Left hindlimb (tissue), 1 donor: ENCODE data around the gene SPOCK2.
A peak's percentile ranks its signal among the peaks of the same experiment; 100 is the strongest.

Experiments
- DNase-seq: peaks from one replicate; pipeline ENCODE4 v3.0.0-alpha.2; 2018

SPOCK2 gene

DNA sequence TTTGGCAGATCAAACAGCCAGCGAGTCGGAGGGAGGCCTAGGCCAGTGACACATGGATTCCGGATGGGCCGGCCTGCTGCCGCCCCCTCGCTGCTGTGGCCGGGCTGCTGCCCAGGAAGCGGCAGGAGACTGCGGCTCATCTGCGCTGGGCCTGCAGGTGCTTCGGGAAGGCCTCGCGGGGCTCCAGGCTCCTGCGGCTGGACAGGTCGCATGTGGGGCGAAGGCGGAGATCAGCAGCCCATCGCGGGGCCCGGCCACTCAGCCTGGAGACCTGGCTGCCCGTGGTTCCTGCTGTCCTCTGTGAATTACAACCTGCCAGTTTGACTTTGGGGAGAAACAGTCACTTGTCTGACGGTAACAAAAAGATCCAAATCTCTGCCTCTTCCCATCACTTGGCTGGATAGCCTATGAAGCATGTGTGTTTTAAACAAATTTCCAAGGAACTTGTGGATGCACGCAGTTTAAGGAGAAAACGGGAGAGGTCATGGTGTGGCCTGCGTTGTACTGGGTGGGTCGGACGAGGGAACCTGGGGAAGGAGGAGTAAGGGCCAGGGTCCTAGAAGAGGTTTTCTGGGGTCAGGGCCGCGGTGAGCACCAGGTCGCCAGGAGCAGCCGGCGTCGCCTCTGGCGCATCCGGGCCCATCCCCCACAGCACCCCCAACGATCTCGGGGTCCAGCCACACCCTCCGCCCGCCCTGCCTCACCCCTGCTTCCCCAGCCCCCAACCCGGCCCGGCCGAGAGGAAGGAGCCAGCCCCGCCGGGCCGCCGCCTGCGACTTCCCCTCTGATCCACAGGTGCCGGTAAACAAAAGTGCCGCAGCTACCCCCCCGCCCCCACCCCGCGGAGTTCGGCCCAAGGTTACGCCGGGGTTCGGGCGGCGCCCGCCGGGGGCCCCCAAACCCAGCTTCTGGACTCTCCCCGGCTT is 1.6 kb downstream of the SPOCK2 start:
- DNase-seq, result no peak

DNA sequence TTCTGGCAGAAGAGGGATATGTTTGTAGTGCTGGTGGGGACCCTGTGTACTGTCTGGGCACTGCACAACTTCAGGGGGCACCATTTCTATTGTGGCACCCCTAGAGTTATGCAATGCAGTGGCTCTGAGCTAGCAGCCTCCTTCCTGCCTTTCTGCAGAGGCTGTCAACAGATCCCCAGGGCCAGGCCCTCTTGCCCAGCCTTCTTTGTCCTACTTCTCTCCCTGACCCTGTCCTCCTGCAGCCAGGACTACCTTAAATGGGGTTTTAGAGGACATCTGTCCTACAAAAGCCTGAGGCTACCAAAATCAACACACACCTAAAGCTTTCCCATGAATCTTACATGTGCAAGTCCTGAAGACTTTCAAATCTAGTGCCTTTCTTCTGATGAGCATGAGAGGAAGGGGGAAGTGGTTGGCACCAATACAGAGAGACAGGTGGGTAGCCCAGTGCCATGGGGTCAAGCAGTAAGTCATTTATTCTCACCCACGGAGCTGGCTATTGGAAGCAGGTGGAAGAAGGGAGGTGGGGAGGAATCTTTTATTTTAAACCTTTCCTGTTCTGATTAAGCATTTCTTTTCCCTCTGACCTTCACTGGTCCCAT is 2.4 kb downstream of the SPOCK2 start:
- DNase-seq, result no peak

DNA sequence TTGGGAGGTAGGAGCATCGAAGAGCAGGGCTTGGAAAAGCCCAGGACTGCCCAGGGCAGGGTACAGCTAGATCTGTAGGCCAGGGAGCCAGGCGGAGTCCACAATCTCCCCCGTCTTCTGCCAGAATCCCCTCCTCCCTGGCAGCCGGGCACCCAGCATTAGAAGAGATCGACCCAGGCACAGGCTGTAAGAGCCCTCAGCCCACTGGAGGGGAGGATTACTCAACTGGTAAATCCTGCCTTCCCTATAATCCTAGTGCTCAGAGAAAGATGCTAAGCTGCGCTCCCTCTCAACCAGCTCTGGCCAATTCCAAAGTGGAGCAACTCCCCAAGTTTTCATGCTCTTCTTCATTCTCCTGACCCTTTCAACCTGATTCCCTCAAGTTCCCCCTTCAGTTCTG is 3.2 kb downstream of the SPOCK2 start:
- no peak for DNase-seq

DNA sequence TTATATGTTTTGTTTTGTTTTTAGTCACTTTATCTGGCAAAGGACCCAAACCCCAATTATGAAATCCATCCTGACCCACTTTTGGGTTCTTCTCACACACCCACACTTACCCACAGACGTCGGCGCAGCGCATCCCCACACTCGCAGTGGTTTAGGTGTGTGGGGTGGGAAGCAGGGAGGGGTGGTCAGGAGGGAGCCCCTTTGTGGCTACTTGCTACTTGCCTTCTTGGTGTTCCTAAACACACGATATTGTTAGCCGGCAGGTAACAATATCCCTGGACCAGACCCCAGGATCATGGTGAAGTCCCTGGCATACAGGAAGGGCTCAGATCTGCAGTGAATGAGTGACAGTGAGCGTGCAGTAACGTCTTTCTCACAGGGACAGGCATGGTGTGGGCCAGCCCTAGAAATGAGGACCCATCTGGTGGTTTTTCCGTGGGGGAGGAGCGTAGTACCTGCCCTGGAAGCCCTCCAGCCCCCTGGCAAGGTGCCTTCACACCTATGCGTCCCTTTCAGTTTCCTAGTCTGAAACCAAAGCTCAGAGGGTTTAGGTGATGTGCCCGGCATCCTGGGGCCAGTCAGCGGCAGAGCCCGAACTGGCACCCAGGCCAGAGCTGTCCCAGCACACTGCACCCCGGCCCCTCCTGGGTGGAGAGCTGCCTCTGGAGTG is 4.4 kb downstream of the SPOCK2 start:
- no peak for DNase-seq

DNA sequence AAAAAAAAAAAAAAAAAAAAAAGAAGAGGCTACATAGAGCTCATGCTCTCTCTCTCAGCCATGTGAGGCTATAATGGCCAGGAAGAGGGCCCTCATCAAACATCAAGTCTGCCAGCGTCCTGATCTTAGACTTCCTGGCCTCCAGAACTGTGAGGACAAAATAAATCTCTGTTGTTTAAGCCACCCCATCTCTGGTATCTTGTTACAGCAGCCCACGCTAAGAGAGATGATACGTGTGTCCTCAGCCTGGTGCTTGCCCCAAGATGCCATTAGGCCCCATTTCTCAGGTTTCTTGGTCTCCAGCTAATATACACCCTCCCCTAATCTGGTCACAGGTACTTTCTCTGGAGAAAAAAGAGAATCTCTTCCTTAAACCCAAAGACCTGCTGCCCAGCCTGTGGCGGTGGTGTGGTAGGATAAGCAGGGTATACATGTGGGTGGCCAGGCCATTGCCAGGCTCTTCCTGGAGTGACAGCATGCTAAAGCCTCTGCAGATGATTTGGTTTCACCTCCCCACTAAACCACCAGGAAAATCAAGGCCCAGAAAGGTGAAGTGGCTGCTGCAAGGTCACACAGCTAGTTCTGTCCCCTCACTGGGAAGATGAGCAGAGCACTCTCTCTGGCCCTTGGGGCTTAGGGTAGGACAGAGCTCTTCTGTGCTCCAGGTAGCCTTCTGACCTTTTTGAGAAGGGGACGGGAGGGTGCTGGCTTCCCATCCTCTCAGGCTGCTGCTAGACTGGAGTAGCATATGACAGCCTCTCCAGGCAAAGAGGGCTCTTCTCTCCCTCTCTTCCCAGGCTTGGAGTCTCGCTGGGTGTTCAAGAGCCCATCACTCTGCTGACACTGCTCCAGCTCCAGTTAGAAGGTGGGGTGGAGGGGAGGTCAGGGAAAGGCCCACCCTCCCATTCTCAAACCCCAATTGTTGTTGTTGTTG is 5.2 kb downstream of the SPOCK2 start:
- DNase-seq, result no peak

DNA sequence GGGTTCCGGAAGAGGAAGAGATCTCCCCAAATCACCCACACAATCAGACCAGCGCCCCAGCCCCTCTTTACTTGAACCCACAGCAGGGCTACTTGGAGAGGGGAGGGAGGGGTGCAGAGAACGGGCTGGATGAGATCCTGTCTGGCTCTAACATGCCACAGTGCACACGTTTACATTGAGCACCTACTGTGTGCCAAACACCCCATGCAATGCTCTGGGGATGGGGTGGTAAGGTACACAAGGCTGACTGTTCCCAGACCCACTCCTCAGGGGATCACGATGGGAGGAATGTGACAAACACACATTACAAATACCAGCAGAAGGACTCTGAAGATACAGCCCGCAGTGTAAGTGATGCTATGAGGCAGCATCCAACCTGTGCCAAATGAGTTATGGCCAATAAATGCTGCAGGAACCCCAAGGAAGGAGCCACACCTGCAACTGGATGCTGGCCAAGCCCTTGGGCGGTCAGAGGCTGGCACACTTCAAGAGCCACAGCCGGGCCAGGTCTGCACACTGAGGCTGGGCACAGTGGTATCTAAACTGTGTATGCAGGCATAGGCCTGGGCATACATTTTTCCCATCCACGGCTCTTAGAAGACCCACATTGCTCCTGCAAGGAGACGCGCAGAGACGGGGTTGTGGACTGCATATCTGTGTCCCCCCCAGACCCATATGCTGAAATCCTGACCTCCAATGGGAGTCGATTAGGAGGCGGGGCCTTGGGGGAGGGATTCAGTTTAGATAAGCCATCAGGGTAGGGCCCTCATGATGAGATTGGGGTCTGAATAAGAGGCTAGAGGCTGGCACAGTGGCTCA is 6.4 kb downstream of the SPOCK2 start:
- DNase-seq, result no peak

DNA sequence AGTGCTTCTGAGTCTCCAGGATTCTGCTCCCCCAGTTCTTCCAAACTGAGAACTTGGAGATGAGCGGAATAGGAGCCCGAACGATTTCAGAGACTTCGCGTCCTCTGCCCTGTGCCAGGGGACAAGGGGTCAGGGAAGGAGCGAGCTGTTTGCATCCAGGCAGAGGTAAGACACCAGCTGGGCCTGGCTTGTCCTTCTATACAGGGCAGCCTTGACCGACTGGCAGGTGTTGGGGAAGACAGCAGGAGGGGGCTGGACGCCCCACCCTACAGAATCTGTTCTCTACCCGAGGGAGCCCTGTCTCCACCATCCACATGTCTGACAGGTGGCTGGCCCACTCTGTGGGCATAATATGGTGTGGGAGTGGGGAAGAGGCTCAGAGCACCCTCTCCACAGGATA is 7.1 kb downstream of the SPOCK2 start:
- DNase-seq, result no peak

DNA sequence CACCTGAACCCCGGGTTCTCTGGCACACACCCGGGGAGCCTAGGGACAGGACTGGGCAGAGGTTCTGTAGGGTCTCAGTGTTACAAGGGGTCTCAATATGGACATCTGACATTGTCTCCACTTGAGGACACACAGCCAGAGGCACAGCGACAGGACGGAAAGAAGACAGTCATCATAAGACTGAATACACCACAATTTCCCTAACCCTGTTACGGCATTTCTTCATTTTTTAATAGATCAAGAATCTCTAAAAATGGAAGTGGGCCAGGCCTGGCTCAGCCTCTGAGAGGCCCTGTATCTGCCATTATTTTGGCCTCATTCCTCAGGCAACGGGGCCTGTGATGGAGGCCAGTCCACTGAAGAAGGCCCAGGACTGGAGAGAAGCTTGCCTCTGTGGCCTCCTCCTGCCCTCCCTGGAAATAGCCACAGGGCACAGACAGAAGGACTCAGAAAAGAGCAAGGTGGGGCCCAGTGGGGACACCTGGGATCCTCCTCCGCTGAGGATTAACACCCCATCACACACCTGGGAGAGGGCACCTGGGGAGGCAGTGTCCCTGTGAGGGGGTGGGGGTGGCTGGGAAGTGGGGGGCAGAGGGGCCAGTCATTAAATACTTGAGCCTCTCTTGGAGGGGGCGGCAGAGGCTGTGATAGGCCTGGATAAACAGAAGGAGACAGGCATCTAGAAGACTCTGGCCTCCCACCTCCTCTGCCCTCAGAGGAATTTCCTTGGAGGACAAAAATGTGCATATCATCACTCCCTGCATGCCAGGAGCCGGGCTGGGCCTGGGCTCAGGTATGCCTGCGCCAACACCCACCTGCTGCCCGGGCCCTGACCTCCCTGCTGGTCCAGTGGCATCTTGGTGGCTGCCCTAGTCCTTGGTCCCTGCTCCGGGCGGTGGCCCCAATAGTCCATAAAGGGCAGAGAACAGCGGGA is 8.0 kb downstream of the SPOCK2 start:
- no peak for DNase-seq

DNA sequence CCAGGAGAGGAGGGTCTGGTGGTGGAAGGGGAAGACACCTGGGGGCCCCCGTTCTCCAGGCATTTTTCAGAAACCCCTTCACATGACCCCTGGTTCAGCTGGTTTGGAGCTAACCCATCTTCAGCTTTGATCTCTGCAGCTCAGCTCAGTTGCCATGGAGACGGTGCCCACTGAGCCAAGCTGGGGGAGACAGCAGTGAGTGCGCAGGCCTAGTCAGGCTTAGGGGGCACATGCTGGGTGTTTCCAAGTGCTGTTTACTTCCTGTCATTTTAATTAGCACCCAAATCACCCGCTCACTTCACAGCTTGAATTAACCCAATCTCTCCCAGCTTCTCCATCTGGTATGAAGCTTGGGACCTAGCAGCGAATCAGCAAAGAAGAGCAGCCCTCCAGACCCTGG is 9.0 kb downstream of the SPOCK2 start:
- DNase-seq, result no peak

DNA sequence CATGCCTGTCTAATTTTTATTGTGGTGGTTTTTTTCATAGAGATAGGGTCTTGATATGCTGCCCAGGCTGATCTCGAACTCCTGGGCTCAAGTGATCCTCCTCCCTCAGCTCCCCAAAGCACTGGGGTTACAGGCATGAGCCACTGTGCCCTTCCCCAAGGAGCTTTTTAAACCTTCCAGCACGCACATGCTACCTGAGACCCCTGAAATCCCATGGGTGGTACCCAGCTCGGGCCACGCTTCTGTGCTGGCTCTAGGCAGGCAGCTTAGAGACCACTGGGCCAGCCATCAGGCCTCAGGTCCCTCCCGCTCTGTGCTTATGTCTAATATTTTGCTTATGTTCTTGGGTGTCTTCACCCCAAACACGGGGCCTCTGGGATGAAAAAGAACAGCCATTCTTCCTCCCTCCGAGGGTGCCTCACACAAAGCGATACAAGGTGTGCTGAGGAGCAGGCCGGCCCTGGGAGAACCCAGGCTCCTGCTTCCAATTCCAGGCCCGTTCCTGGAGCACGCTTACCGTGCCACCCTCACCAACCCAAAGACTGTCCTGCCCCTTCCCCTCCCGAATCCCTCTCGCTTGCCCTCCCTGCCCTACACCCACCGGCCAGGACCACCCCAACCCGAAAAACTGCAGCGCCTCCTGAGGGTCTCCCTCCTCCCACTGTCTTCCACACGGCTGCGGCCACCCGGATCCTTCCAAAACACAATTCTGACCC is 10.9 kb downstream of the SPOCK2 start:
- no peak for DNase-seq

DNA sequence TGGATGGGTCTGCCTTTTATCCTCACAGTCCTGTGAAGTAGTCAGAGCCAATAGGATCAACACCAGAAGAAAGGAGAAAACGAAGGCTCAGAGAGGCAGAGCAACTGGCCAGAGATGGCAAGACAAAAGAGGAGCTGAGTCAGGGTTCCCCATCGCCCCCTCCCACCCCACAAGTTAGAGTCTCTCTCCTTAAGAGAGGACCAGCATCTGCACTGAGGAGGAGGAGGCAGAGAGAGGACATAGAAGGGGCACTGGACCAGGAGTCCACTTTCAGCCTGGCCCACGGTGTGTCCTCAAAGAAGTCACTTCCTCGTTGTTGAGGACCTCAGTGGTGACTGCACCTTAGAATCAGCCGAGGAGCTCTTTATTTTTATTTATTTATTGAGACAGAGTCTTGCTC is 11.6 kb downstream of the SPOCK2 start:
- DNase-seq, result no peak

DNA sequence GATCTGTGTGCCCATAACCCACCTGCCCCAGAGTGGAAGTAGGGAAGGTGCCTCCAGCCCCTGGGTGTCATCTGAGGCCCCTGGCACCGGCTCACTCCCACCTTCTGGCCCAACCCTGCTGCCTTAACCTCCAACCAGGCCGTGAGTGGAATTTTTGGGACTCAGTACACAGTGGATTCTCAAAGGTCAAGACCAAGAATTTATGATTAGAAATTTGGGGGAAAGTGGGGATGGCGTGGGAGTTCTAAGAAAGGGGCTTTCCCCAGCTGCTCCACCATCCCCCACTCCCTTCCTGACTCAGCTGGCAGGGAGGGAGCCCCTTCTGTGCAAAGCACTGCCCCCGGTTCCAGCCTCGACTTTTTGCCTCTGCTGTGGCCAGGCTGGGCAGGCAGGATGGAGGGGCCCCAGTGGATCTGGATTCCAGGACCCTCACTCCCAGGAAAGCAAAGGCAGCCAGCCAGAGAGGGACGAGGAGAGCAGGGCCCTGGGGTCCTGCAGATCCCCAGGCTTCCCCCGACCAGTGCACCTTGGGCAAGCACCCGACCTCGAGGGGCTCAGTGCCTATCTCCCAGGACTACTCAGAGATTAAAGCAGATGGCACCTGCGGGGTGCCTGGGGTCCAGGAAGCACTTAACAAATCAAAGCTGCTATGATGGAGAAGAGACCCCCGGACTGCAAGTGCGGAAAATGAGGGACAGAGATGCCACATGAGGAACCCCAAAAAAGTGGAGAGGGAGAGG is 12.8 kb downstream of the SPOCK2 start:
- DNase-seq, result no peak

DNA sequence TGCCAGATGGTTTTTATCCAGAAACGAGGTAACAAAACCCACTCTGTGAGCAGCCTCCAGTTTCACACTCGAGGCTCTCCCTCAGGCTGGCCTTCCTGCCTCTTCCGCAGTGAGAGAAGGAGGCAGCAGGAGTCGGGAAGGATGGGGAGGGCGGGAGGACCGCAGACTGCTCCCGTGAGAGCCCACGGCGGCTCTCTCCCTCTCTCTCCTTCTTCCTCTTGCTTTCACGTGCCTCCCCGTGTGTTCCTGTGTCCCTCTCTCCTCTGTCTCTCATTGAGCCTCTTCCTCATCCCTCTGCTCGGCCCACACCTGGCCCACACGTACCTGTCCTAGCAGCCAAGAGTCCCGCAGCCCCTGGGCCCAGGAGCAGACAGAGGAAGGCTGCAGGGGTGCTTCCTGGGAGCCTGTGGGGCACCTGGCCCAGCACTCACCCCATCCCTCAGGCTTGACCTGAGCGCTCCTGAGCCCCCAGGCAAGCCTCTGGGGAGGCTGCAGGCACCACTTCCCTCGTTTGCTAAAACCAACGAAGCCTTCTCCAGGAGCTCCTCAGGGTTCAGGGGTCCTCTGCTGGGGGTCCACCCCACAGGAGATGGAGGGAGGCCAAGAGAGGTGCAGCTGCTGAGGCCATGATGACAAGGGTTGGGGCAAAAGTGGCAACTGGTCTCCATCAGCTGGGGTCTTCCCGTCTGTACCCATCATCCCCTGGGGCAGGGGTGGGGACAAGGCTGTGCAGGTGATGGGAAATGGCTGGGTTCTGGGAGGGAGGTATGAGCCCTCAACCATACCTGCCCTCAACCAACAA is 13.6 kb downstream of the SPOCK2 start:
- DNase-seq, result no peak

DNA sequence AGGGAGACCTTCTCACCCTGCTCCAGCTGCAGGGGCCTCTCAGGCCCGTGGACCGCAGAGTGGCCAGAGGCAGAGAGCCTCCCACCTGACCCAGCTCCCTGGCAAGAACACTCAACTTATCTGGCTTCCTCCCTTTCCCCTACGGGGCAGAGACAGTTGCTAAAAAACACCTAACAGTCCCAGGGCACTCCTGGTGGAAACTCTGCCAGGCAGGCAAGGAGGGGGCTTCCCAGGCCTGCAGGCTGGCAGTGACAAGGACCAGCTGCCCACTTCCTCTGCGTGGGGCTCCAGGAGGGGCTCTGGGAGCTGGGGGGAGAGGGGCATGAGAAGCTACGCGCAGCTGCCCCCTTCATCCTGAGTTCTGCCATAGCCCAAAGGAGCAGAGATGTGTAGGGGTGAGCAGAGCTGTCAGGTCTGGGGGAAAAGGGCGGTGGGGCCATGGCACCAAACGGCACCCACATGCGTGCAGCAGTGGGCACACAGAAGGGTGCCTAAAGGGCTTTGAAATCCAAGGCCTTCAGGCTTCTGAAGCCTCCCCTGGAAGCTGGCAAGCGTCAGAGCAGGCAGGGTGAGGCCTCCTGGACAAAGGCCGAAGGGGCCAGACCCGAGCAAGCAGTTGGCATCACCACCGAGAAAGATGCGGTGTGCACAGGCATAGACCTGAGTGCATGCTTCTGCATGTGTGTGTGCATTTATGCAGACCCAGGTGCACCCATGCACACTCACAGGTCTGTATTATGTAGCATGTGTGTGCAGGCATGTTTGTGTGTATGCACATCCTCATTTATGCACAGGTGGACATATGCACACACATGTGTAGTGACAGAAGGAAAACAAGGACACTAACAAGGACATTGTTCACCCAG is 14.4 kb downstream of the SPOCK2 start:
- peak; percentile 22 for DNase-seq

DNA sequence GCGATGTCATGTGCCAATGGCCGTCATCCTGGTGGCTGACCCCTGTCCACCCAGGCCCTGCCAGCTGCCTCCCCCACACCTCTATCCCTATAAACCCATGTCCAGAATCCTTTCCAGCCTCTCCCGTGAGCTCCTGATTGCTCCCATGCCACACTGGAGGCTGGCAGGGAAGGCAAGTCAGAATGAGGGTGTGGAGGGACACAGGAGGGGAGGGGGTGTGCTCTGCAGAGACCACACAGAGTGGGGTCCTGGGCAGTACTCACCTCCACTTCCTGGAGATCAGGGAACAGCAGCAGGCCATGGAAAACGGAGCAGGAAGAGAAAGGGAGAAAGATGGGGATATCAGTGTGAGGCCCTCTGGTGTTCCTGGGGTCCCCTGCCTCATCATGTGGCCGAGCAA is 15.7 kb downstream of the SPOCK2 start:
- DNase-seq, result peak; percentile 16

DNA sequence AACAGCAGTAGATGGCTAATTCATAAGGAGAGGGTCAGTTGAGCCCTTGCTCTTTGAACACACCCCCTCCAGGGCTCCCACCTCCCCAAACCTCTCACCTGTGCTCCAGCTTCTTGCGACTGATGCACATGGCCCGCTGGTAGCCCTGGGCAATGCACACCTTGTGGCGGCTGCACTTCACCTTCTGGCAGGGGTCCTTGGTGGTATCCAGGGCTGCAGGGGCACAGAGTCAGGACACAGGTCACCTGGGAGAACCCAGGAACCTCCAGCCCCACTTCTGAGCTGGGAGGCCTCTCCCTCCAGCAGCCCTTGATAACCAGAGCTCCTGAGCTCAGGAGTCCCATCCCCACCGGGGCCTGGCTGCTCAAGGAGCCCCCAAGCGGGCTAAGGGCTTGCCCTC is 16.3 kb downstream of the SPOCK2 start:
- no peak for DNase-seq

DNA sequence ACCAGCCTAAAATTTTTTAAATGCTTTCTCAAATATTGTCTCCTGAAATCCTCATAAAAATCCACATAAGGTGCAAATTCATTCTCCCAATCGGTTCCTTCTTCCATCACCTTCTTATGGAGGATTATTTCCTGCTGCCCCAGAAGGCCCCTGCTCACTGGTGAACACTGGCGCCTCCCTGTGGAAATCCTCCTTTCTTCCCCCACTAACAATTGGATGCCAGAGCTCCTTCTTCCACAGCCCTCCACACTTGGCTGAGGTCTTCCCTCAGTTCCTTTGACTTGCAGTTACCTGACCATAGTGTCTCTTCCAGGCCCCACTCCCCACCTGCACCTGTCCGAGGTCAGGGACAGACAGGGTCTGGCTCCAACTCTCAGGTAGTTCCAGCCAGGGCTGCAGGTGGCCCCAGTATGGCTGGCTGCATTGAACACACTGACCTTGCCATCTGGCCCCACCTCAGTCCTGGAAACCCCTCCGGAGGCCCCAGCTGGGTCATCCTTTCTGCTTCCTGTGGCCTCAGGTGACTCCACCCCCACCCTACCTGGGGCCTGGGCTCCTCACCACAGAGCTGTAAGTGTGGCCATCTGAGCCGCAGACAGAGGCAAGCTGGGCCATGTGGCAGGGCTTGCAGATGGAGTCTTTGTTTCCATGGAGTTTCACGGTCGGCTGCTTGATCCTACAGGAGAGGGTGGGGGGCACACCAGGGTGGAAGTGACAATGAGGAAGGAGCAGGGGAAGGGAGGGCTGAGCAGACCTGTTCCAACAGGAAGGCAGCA is 18.4 kb downstream of the SPOCK2 start:
- DNase-seq, result no peak
